GM19468 (cell line): ENCODE results near the gene GLMN.

Source experiments
- ATAC-seq: cut with Tn5 transposase; IDR thresholded peaks from one replicate; pipeline ENCODE4 v1.9.1; 2021; ENCODE audit warnings: mild to moderate bottlenecking, moderate library complexity, moderate number of reproducible peaks; ENCODE audit not compliant: unreplicated experiment; ENCODE audit errors: extremely low read depth

GLMN gene

GRCh38 chr1:92298573-92299476 is at the start of gene GLMN, which contains the start of gene RPAP2:
Gene GLMN (minus strand): TSS chr1:92298987. CDS start chr1:92297999, 988 bp downstream.
Gene RPAP2 (plus strand): TSS chr1:92299059. CDS start chr1:92299074, 15 bp downstream.
- peak; percentile 94 for ATAC-seq

GRCh38 chr1:92346866-92347640 is 48.3 kb upstream of the GLMN start:
- ATAC-seq: no peak

- no peak for ATAC-seq
Measured at GRCh38 chr1:92343061-92343460, 44.3 kb upstream of the GLMN start.

- no peak for ATAC-seq
Measured at GRCh38 chr1:92342401-92342800, 43.6 kb upstream of the GLMN start.

- ATAC-seq: no peak
Measured at GRCh38 chr1:92340154-92340553, 41.4 kb upstream of the GLMN start.

GRCh38 chr1:92333668-92334067 is 34.9 kb upstream of the GLMN start:
- ATAC-seq: no peak

GRCh38 chr1:92329347-92330129 is 30.8 kb upstream of the GLMN start:
- no peak for ATAC-seq

GRCh38 chr1:92327794-92328193 is 29.0 kb upstream of the GLMN start:
- no peak for ATAC-seq

GRCh38 chr1:92326681-92327080 is 27.9 kb upstream of the GLMN start:
- no peak for ATAC-seq

GRCh38 chr1:92324784-92325183 is 26.0 kb upstream of the GLMN start:
- no peak for ATAC-seq

- ATAC-seq: no peak
Measured at GRCh38 chr1:92323473-92324453, 25.0 kb upstream of the GLMN start.

GRCh38 chr1:92317836-92318493 is 19.2 kb upstream of the GLMN start:
- no peak for ATAC-seq

GRCh38 chr1:92315766-92316599 is 17.2 kb upstream of the GLMN start:
- ATAC-seq: no peak

GRCh38 chr1:92314024-92314423 is 15.2 kb upstream of the GLMN start:
- ATAC-seq: no peak

GRCh38 chr1:92310185-92310597 is 11.4 kb upstream of the GLMN start:
- ATAC-seq: no peak

GRCh38 chr1:92307980-92308379 is 9.2 kb upstream of the GLMN start:
- no peak for ATAC-seq

GRCh38 chr1:92306020-92306419 is 7.2 kb upstream of the GLMN start:
- ATAC-seq: no peak

- no peak for ATAC-seq
Measured at GRCh38 chr1:92301021-92301420, 2.2 kb upstream of the GLMN start.
